SW 1271 (cell line): ENCODE results near the gene HMGB1.

Experiments used
- DNase-seq, 2 experiments: peaks; one replicate each; lab custom pipeline; 2025; lab: John Stamatoyannopoulos, UW

The HMGB1 gene

DNA sequence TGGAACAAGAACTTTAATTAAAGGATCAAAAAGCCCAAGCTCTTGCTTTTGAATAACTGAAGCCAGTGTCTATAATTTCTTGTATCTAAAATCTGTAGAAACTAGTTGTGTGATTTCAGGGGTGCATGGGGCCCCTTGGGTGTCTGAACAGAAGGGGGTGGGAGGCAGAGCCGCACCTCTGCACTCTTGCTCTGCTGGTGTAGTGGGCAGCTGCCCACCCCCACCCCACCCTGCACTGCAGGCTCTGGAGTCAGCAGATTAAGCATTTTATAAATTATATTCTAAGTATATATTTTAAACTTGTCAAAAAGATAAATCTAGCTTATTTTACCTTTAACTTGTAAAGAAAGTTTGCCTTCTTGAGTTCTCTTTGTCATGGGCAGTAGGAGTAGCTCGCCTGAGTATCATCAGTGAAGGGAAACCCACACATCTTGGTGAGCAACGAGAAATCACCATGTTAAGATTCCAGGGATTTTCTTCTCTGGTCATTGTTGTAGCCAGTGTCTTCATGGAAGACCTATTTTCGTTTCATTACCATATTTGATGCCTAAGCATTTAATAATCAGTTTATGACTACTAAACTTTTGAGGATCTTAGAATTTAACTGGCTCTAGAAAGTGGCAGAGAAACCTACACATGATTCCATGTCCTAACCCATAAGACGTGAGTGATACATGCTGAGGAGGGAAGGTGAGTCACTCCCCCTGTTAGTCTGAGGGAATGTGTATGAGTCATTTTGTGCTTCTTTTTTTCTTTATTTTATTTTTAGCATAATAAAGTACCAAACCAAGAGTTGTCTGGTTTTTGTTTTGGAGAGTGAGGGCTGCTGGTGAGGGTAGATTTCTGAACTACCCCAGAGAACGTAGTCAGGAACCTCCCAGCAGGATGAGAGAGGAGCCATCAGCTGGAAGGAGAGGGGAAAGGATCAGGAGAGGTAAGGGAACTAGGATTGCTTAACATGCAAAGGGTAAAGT, 35.7 kb downstream of the HMGB1 start:
- peak; percentile 42 to 82 for DNase-seq

GRCh38 chr13:30429235-30429634, 36.5 kb downstream of the HMGB1 start:
- DNase-seq: no peak

DNA sequence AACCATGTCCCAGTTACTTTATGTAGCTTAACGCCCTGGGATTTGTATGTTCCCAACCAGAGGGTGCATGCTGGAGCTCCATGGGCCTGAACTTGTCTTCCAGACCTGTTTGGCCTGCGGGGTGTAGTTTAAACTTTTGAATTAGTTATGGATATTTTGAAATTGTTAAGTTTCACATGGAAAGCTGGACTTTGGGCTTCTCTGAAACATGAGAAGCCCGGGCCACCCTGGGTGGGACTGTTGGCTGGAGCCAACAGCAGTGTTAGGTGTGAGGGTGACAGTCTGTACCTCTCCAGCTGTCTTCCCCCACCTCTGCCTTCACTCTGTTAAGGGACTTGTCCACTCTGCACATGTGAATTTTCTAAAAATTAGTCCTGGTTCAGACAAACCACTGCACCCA, 41.8 kb downstream of the HMGB1 start:
- DNase-seq: no peak

DNA sequence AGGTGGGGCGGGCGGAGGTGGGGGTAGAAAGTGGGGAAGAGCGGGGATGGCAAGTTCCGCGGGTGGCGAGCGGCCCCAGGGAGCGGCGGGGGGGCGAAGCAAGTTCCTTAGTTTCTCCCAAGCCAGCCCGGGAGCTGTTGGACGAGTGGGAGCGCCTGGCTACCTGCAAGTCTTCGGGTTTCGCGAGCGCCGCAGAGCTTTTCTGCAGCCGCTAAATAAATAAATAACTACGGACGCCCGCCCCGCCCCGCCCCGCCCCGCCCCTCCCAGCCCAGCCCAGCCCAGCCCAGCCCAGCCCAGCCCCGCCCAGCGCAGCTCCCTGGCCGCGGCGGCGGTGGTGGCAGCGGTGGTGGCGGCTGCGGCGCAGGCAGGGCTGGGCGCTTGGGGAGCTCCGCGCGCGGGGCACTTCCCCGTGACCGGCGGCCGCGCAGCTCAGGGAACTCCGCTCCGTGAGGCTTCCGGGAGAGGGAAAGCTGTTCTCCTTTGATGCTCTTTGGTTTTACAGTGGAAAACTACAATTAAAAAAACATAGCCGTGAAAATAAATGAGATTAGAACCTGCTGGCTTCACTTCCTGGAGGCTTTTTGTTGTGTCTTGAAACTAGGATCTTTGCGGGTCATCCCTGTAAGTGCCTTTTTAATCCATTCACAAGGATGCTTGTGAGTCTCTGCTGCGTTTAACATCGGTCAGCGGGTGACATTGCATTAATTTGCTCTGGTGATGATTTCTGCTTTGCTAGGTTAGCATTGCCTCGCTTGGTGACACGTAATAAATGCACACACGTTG, 43.5 kb downstream of the HMGB1 start, which contains the start of gene UBE2L5:
Gene UBE2L5 (plus strand): TSS at position 440 of the 786 bp plus-strand sequence. CDS start 5,498 bp downstream, outside the sequence.
- DNase-seq: peak; percentile 46 to 81

GRCh38 chr13:30421093-30422053, 44.4 kb downstream of the HMGB1 start:
- peak; percentile 53 to 85 for DNase-seq

DNA sequence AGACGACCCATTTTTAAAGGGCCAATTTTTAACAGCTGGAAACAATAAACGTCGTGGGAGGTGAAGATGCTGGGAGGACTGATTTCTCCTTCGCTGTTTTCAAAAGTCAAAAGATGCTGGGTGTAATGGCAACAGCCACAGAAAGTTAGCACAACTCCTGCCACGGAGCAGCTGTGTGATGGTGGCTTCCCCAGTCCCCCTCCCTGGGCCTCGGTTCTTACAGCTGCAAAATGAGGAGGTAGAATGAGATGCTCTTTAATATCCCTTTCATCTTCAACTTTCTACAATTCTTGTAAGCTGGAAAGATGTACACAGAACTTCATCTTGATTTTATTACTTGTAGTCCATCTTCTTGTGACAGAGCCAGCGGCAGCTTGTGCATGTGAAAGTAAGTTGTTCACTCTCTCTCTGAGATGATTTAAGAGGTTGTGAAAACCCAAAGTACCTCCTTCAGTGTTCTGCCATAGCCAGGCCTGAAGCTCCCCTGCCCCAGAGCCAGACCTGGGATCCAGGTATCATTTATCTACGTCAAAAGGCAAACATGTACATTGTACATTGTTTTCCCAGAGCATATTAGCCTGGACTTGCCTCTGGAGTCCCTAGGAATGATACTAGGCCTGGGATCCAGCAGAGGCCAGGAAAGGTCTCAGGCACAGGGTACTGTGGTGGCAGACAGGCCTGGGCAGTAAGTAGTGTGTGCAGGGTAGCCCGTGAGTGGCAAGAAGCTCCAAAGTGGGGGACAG, 46.8 kb downstream of the HMGB1 start:
- DNase-seq: no peak

GRCh38 chr13:30418075-30418716, 47.5 kb downstream of the HMGB1 start:
- DNase-seq: no peak

DNA sequence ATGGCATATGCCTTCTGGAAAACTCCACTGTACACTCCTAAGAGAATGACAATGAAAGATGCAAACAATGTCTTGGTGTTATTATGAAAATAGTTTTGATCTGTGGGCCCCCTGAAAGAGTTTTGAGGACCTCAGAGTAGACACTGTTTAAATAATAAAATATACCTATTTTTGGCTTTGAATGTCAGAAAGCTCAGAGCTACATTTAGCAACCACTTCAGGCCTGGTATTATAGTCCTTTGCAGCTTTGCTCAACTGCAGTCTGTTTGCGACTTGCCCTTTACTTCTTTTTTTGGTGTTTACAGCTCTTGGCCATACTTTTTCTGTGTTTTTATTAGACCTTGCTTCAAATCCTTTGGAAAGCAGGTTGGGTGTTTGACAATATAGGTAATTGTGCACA, 49.3 kb downstream of the HMGB1 start:
- no peak for DNase-seq

DNA sequence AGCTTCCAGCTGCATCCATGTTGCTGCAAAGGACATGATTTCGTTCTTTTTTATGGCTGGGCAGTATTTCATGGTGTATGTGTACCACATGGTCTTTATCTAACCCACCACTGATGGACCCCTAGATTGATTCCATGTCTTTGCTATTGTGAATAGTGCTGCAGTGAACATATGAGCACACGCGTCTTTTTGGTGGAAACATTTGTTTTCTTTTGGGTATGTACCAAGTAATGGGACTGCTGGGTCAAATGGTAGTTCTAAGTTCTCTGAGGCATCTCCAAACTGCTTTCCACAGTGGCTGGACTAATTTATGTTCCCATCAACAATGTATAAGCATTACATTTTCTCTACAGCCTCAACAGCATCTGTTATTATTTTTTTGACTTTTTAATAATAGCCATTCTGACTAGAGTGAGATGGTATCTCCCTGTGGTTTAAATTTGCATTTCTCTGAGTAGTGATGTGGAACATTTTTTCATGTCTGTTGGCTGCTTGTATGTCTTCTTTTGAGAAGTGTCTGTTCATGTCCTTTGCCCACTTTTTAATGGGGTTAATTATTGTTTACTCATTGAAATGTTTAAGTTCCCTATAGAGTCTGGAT, 50.2 kb downstream of the HMGB1 start:
- no peak for DNase-seq

GRCh38 chr13:30413842-30414241, 51.9 kb downstream of the HMGB1 start:
- DNase-seq: no peak

DNA sequence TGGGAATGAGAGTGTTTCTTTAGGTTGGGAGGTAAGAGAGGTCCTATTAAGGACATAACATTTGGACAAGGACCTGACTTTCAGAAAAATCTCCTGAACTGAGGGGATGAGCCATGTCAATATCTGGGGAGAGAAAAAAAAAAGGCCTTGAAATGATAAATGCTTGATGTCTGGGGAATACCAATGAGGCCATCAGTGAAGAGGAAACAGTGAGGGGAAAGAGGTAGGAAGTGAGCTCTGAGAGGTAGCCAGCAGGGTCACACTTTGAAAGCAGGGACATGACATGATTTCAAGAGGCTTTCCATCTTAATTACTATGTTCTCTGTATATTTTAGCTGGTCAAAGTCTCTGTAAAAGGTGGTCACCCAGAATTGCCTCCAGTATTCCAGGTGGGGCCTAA, 53.4 kb downstream of the HMGB1 start:
- DNase-seq: no peak

DNA sequence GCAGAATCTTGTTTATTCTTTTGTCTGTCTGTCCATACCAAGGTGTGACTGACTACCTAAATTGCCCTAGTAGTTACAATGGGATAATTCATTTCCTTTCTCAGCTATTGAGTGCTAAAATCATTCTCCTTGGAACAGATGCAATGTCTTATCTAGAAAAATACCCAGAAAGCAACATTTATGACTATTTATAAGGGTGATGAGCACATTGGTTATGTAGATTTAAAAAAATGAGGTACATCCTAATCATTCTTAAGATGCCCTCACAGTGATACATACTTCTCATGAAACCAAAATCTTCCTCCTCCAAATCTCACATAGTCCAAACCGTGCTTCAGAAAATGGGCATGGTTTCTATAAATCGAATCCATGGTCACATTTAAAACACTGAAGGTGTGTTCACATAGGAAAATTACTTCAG, 55.0 kb downstream of the HMGB1 start:
- no peak for DNase-seq

DNA sequence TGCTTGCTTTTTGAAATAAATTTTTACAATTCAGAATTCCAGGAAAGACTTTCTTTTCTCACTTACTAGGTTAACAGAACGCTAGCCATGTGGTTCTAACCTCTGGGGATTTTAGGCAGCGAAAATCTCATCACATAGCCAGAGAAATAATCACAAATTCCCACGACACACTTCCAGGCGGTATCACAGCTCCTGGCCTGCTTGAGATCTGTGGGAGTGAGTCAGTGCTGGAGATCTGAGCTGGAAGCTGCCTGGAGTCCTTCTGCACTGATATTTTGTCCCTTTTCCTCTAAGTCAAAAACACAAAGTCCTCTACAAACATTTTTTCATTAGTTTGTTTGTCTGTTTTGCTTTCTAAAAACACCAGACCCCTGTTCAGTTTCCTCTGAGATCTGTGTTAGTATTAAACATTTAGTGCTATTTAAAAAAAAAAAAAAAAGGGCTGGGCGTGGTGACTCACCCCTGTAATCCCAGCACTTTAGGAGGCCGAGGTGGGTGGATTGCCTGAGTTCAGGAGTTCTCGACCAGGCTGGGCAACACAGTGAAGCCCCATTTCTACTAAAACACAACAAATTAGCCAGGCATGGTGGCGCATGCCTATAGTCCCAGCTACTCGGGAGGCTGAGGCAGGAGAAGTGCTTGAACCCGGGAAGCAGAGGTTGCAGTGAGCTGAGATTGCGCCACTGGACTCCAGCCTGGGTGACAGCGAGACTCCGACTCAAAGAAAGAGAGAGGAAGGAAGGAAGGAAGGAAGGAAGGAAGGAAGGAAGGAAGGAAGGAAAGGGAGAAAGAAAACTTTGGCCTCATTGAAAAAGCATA, 55.6 kb downstream of the HMGB1 start:
- no peak for DNase-seq

DNA sequence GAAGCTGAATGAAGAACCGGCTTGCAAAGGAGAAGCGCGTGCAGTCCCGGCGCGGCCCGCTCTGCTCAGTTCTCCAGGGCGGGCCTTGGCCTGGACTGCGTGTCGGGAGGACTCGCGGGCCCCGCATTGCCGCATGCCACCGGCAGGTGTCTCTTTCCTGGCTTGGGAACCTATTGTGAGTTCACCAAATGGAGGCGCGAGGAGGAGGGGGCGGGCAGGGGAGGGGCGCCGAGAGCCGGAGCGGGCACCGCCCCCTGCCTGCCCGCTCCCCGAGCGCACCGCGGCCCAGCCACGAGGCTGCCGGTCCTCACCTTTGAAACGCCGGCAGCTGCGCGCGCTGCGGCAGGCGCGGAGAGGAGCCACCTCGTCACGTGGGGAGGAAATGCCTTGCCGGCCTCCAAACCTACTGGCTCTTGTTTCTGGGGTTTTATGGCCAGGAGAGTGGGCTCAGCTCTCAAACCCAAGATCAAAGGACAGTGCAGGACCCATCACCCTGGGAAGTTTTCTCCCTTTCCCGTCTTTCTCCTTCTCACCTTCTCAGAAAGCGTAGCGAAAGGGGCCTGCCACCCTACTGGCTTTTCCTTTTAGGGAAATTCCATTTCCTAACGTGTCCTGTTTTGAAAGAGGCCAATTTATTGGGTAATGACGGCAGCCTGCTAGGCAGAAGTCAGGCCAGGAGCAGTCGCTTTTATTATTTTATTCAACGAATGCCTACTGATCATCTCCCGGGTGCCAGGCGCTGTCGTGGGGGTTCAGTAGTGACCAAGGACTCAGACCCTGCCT, 57.2 kb downstream of the HMGB1 start:
- DNase-seq: peak; percentile 11 to 62

- DNase-seq: no peak
These were observed 58.8 kb downstream of the HMGB1 start for GRCh38 chr13:30406779-30407416.
